Panc1 (cell line): ENCODE data around the gene SPCS3. TPM values are rescaled to one million over a fixed set of nuclear protein-coding genes. Genes with fewer than 3 reads are reported as not detected.

Experiments
- ATAC-seq: fragments of 200-7000 bp; cut with Tn5 transposase; 2 replicates; pipeline ENCODE4 v1.9.1; 2020; ENCODE audit warnings: mild to moderate bottlenecking, moderate library complexity
- BruUV-seq: library from RNA; stranded (reverse); fragments of 400-500 nt; replicated peaks from 2 replicates; lab custom pipeline; 2021; lab: Mats Ljungman, UMichigan
- CTCF ChIA-PET: fragments of 300-600 bp; sonication (Branson Sonifier 250); formaldehyde crosslinking; loops from one replicate; lab custom pipeline; 2022; ENCODE audit warnings: antibody characterized with exemption; lab: Charles Lee
- POLR2A ChIA-PET: fragments of 300-600 bp; sonication (Branson Sonifier 250); formaldehyde crosslinking; loops from one replicate; lab custom pipeline; 2022; ENCODE audit warnings: antibody characterized with exemption; lab: Charles Lee
- DNase-seq: peaks from one replicate; pipeline ENCODE4 v3.0.0-alpha.2; 2010; ENCODE audit warnings: low read depth, low spot score
- H3K27ac ChIP-seq: 2 replicates; pipeline ENCODE4 v1.5.1; 2011; ENCODE audit warnings: mild to moderate bottlenecking, low read length, inconsistent platforms
- H3K27me3 ChIP-seq: fragments of 200-500 bp; sonication (Bioruptor generic); 2 replicates; pipeline ENCODE4 v1.6.0; 2014; ENCODE audit warnings: low read length, inconsistent platforms; ENCODE audit not compliant: control insufficient read depth, insufficient read depth
- H3K36me3 ChIP-seq: fragments of 200-500 bp; sonication (Bioruptor generic); 2 replicates; pipeline ENCODE4 v1.5.1; 2014; ENCODE audit warnings: inconsistent platforms, mild to moderate bottlenecking, low read length, moderate library complexity; ENCODE audit not compliant: control insufficient read depth, insufficient read depth
- H3K4me1 ChIP-seq: 2 replicates; pipeline ENCODE4 v1.5.1; 2011; ENCODE audit warnings: inconsistent platforms, mild to moderate bottlenecking, low read length, moderate library complexity; ENCODE audit not compliant: control insufficient read depth, insufficient read depth
- H3K4me3 ChIP-seq, 2 experiments: 2 replicates each; pipeline ENCODE4 v1.5.1; 2011 to 2012; ENCODE audit warnings: low read depth in 2 of 2, low read length in 2 of 2, mild to moderate bottlenecking in 2 of 2, inconsistent platforms in 1 of 2, moderate library complexity in 1 of 2
- H3K9me3 ChIP-seq: fragments of 200-500 bp; sonication (Bioruptor generic); 2 replicates; pipeline ENCODE4 v1.5.1; 2014; ENCODE audit warnings: low read depth, mild to moderate bottlenecking, inconsistent platforms, low read length, moderate library complexity; ENCODE audit not compliant: control insufficient read depth, insufficient read depth
- POLR2AphosphoS5 ChIP-seq: IDR thresholded peaks from 2 replicates; pipeline ENCODE4 v1.6.1; 2012; ENCODE audit warnings: mild to moderate bottlenecking, low read depth, low read length, moderate library complexity
- REST ChIP-seq, 2 experiments: IDR thresholded peaks; 2 replicates each; pipeline ENCODE4 v1.6.1; 2011 to 2012; ENCODE audit warnings: low read depth in 2 of 2, control low read depth in 1 of 2, low read length in 1 of 2, mild to moderate bottlenecking in 1 of 2, moderate library complexity in 1 of 2; ENCODE audit not compliant: insufficient read depth in 1 of 2
- SIN3A ChIP-seq: IDR thresholded peaks from 2 replicates; pipeline ENCODE4 v1.6.1; 2012; ENCODE audit warnings: low read depth, mild to moderate bottlenecking, low read length, moderate library complexity, borderline replicate concordance; ENCODE audit not compliant: insufficient read depth
- TCF7L2 ChIP-seq: IDR thresholded peaks from 2 replicates; pipeline ENCODE4 v1.6.1; 2011; ENCODE audit warnings: mild to moderate bottlenecking, low read depth, low read length, inconsistent platforms
- in situ Hi-C: cut with HindIII; loops from 2 replicates; pipeline ENCODE4 v1.10.0; 2016; ENCODE audit warnings: low sequenced_read_pairs, low pct_unique_long_range_greater_than_20kb
- intact Hi-C: fragments of 100-400 bp; cut with micrococcal nuclease; formaldehyde crosslinking; loops from one replicate; pipeline ENCODE4 v1.10.0; 2022; ENCODE audit not compliant: unreplicated experiment
- total RNA-seq: library from RNA; stranded (reverse); gene quantifications from one replicate; pipeline ENCODE4 v1.2.1, GENCODE V29; 2021; ENCODE audit not compliant: unreplicated experiment
- TF ChIP-seq, protein P1 (sequence below): fragments of 450-650 bp; IDR thresholded peaks from 2 replicates; pipeline ENCODE4 v1.5.1; 2017; ENCODE audit warnings: mild to moderate bottlenecking

Gene SPCS3
- total RNA-seq, 1 experiment from 2014 or later, result 78.5 TPM

GRCh38 chr4:176376032-176376614 lies 56.4 kb downstream of the SPCS3 start:
- POLR2A ChIA-PET, result no interaction called here
- Histone ChIP-seq H3K4me3 (no peak overlapping the region), H3K4me1 (peaks cover 3% of the 10 kb centered on the region; the same call in 1 of the 2 replicates), H3K36me3 (no peaks in the 10 kb centered on the region), H3K27ac (no peak overlapping the region), H3K27me3 (no peaks in the 10 kb centered on the region), H3K9me3 (no peaks in the 10 kb centered on the region)
- no peak for TF ChIP-seq TCF7L2
- TF ChIP-seq, protein P1, sequence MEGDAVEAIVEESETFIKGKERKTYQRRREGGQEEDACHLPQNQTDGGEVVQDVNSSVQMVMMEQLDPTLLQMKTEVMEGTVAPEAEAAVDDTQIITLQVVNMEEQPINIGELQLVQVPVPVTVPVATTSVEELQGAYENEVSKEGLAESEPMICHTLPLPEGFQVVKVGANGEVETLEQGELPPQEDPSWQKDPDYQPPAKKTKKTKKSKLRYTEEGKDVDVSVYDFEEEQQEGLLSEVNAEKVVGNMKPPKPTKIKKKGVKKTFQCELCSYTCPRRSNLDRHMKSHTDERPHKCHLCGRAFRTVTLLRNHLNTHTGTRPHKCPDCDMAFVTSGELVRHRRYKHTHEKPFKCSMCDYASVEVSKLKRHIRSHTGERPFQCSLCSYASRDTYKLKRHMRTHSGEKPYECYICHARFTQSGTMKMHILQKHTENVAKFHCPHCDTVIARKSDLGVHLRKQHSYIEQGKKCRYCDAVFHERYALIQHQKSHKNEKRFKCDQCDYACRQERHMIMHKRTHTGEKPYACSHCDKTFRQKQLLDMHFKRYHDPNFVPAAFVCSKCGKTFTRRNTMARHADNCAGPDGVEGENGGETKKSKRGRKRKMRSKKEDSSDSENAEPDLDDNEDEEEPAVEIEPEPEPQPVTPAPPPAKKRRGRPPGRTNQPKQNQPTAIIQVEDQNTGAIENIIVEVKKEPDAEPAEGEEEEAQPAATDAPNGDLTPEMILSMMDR, result peak; percentile 39; the same call in 1 of the 2 replicates
- no peak for DNase-seq
- CTCF ChIA-PET, result no interaction called here
- in situ Hi-C loops, result no loop called here
- intact Hi-C loops, result loop anchor here (2.0 to 10.0 kb wide), 4 partner anchors 386 to 969 kb away; no protein-coding TSS in a partner anchor
- no TSS peak for BruUV-seq
- ATAC-seq, result no peak

DNA sequence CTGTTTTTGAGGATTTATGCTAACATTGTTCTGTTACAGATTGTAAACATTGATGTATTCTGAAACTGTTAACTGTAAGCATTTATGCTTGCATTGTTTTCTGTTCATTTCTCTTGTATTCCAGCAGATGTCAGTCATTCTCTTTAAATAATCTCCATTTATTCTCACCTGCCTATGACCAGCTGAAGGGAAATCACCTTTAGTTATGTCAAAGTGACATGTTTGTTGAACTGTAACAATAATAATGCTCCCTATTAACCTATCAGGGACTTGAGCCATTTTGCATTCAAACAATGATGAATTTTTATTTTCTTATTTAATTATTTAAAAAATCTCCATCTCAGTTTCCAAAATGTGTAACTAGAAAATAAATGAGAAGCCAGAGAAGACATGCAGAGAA lies 58.0 kb downstream of the SPCS3 start:
- Histone ChIP-seq H3K27me3 (no peaks in the 10 kb centered on the region), H3K27ac (no peak overlapping the region), H3K4me1 (peaks cover 3% of the 10 kb centered on the region; the same call in 1 of the 2 replicates), H3K4me3 (no peak overlapping the region), H3K9me3 (no peaks in the 10 kb centered on the region), H3K36me3 (no peaks in the 10 kb centered on the region)
- BruUV-seq, result no TSS peak
- ATAC-seq (no peak), DNase-seq (no peak)
- TF ChIP-seq POLR2AphosphoS5 (no peak), TCF7L2 (no peak), SIN3A (no peak)
- TF ChIP-seq, protein P1, result peak; percentile 48; the same call in 1 of the 2 replicates
- intact Hi-C loops, result loop anchor here (2.0 to 10.0 kb wide), 4 partner anchors 385 to 967 kb away; no protein-coding TSS in a partner anchor
- POLR2A ChIA-PET, result no interaction called here
- CTCF ChIA-PET, result interaction anchor here (0.6 to 1.4 kb wide), 2 partner anchors 377 to 670 kb away, joined by 3 read pairs; no protein-coding TSS in a partner anchor
- in situ Hi-C loops, result no loop called here

DNA sequence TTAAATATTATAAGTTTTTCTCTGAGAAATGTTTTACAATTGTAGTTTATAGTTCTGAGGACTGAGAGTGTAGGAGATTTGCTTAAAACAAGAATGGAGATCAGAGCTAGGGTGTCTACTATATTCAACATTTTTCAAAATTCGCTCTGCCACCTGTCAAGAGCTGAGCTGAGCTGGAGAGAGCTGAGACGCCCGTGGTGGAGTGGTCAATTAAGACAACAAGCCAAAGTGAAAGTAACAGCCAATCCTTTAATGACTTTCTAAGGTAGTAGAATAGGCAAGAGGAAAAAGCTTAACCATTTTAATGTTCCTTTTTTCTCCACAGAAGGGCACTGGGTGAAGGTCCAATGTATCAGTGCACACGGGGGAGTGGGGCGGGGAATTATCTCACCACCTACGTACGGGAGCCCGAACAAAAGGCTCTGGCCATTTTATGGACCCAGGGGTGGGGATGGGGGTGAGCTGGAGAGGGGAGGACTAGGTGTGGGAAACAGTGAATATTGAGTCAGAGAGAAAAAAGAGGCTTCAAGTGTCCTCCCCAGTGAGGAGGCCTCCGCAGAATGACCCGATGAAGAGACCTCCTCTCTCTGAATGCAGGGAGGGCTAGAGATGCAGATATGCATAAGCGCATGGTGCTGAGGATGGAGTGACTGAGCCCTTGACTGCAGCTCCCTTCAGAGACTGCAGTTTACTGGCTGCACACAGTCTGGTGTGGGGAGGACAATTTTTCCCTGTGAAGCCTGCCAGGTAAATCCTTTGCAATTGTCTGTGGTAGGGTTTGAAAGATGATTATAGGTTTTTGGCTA lies 60.8 kb downstream of the SPCS3 start:
- CTCF ChIA-PET, result interaction anchor here (1.1 kb wide), 1 partner anchor 667 kb away, joined by 3 read pairs; no protein-coding TSS in a partner anchor
- in situ Hi-C loops (no loop called here), intact Hi-C loops (no loop called here)
- ATAC-seq (peak; percentile 75), DNase-seq (no peak)
- POLR2A ChIA-PET, result no interaction called here
- no peak overlapping the region; the same call in 1 of the 2 replicates for H3K27ac ChIP-seq
- no peaks in the 10 kb centered on the region for H3K9me3 ChIP-seq
- no peaks in the 10 kb centered on the region for H3K27me3 ChIP-seq
- BruUV-seq, result no TSS peak
- no peaks in the 10 kb centered on the region for H3K36me3 ChIP-seq
- TF ChIP-seq REST (IDR thresholded peaks at IDR 0.05; ENCODE audit: insufficient read depth in 1 of 2, low read depth in 2 of 2, low read length in 1 of 2), result no peak
- peaks cover 3% of the 10 kb centered on the region; the same call in 1 of the 2 replicates for H3K4me1 ChIP-seq
- peak overlapping the region; percentile 32 to 50 for H3K4me3 ChIP-seq
